ENCODE results near the gene BMP7.
"Not testable (repeated sequence)": the region's sequence is repeated elsewhere in the genome, so short reads cannot be mapped to it uniquely, and the experiment has no call there.

Gene BMP7

DNA sequence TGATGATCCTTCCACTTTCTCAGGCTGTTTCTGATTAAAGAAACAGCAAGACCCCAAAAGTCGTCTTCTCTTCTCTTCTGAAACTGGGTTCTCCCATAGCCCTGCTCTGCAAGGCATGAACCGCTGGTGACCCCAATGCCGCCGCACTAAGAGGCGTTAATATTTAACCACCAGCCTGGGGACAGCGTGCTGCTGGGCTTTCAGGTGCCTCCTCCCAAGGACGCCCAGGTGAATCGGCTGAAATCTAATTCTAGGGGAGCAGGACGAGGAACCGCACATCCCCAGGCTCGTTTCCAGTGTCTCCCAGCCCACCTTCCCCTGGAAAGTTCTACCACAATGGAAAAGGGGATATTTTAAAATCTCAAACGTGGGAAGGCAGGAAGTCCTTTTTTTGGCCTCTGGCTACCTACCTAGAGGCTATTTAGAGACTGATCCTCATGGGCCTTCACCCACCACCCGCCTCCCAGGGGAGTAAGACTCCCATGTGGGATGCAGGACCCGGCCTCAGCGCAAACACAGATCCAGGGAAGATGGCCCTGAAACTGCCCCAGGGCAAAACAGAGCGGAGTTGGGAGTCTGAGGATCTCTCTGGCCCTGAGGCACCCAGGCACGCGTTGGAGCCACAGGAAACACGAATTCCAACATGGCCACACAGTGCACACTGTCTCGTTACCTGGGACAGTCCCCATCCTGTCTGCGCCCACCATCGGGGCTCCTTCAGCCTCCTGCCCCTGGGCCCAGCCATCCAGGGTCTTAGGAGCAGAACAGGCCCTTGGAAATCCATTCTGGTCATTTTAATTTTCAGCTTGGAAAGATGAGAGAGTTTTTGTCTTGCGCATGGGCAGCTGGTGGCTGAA lies 56.2 kb downstream of the BMP7 start:
- no peak for DNase-seq (ENCODE audit: low read depth)

DNA sequence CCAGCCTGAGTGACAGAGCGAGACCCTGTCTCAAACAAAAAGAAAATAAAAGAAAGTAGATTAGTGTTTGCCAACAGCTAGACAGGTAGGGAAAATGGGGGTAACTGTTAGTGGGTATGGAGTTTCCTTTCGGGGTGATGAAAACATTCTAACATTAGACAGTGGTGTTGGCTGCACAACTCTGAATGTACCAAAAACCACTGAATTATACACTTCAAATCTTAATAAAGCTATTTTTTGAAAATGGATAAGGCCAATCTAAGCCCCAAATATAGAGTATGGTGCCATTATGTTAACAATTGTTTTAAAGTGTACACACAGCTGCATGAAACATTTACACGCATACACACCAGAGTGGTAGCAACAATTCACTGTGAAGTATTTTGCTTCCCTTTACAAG lies 57.0 kb downstream of the BMP7 start:
- no peak for DNase-seq (ENCODE audit: low read depth)

DNA sequence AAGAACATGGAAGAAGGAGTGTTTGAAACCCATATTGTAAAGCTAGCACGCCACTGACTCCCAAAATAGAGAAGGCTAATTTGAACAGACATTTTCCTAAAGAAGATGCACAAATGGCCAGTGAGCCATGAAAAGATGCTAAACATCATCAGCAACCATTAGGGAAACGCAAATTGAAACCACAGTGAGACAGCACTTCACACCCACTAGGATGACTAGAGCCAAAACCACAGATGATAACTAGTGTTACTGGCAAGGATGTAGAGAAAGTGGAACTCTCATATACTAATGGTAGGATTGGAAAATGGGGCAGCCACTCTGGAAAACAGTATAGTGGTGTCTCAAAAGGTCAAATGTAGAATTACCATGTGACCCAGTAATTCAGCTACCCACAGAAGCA lies 58.2 kb downstream of the BMP7 start:
- DNase-seq (ENCODE audit: low read depth), result no peak

DNA sequence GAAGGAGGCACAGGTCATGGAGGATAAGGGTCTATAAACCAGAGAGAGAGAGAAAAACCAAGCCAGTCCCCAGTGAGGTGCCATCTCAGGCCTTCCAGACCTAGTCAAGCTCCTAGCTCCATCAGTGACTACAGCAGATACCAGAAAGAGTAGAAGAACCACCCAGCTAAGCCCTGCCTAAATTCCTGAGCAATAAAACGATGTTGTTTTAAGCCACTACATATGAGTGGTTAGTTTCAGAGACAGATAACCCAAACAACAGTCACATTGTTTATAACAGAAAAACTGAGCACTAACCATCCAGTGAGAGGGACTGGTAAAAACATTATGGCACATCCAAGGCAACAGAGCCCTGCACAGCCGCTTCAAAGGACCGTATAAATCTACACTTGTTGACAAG lies 59.2 kb downstream of the BMP7 start:
- no peak for DNase-seq (ENCODE audit: low read depth)

DNA sequence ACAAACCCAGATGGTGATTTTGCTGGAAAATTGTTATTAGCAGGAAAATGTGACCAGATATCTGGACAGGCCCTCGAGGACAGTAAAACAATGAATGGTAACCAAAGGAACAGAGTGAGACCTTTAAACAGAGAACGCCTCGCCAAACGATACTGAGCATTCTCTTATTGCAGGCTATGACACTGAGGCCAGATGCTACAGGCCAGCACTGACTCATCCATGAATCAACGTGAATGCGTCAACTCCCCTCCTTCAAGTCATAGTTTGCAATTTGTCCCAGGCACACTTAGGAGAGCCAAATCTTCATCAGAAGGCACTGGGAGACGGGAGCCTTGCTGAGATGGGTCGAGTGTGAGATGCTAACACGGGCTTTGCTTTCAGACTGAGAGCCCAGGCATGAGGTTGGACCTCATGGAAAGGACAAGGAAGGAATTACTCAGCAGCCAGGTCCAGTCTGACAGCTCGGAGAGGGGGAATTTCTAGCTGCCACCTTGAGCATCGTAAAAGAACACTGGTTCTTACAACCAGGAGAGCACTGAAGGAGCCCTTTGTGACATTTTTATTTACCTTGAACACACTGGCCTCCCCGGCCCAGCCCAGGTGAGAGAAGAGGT lies 60.7 kb downstream of the BMP7 start:
- no peak for DNase-seq (ENCODE audit: low read depth)

DNA sequence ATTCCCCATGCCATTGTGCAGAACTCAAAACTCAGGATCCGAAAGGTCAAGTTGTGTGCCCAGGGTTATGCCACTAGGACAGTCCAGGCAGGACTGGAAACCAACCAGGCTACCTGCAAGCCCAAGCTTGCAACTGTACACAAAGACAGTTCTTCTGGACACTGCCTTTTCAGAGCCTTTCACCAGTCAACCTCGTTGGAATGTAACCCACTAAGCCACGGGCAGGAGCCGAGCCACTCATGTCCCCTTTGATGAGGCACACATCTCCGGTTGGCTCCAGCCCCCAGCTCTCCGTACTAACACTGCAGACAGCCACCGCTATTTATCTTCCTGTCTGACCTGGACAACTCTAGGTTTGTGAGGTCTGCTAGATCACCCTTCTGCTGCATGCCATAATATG lies 62.5 kb downstream of the BMP7 start:
- DNase-seq (ENCODE audit: low read depth), result no peak

DNA sequence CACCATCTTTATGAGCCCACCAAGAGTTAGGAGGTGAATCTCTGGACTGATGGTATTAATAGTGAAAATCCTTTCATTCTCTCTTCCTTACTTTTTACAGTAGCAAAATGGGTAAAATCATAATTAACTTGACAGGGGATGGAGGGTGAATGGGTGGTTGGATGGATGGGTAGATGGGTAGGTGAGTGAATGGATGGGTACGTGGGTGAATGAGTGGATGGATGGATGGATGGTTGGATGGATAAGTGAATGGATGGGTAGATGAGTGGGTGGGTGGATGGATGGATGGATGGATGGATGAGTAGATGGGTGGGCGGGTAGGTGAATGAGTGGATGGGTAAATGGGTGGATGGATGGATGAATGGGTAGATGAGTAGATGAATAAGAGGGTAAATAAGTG lies 63.2 kb downstream of the BMP7 start:
- DNase-seq (ENCODE audit: low read depth), result no peak

DNA sequence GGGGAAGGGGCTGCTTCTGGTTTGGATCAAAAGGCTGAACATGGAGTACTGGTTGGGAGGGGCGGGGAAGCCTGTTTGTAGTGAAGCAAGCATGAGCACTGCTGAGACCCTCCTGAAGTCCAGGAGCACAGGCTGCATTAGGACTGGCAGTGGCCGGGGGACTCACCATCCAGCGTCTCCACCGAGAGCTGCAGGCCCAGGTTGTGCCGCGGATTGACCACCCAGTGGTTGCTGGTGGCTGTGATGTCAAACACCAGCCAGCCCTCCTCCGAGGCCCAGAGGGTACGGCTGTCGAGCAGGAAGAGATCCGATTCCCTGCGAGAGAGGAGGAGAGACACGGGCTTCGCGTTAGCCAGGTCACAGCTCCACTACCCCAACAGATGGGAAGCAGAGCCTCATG lies 64.1 kb downstream of the BMP7 start:
- no peak for DNase-seq (ENCODE audit: low read depth)

DNA sequence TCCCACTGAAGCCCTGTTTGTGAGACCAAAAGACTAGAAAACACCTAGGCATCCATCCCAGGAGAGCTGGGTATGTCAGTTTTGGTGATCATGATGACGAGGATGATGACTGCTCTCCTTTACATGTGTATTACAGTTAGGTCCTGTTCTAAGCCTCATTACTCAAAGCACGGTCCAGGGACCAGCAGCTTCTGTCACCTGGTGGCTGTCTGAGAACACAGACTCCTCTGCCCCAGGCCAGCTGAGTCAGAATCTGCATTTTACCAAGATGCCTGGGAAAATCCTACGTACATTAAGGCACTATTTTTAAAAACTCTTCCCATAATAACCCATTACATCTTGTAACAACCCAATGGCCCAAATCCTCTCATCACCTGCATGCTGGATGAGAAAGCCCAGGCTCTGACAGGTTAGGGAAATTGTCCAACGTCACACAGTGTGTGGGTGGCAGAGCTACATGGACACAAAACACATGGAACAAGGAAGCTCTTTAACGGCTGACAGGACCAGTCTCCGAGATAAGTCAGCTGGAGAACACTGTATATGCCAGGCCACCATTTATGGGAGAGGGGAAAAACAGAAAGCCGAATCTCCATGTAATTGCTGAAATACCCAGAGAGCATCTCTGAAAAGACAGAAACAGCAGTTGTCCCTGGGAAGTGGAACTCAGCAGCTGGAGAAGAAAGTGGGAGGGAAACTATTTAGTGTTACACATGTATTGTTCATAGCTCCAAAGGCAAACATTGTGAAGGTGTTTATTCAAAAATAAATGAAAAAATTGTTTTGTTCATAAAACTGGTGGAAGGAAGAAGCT lies 65.4 kb downstream of the BMP7 start:
- DNase-seq (ENCODE audit: low read depth), result no peak

DNA sequence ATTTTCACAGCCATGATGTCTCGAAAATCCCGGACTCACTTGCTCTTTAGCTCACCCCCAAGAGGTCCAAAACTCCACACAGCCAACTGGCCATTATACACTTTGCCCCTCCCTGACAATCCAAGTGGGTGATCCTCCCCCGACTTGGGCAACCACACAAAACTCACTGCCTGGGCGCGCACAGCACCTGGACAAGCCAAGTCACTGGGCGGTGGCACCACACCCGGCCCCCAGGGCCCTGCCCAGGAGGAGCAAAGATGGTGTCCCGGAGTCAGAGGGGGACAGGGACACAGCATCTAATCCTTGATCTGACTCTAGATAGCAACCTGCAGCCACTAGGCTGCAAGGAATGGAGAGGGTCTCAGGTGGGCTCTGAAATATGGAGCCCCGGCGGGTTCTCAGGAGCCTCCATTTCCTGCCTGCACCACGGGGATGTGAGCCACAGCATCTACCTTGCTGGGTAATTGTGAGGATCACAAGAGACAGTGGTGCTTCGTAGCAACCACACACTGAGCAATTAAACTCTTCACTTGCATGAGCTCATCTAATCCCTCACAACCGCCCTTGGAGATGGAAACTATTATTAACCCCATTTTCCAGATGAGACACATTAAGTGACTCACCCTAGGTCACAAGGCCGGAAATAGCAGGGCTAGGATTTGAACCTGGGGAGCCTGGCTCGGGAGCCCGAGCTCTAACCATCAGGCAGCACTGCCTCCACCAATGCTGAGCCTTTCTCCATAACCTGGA lies 66.6 kb downstream of the BMP7 start:
- DNase-seq (ENCODE audit: low read depth), result no peak

DNA sequence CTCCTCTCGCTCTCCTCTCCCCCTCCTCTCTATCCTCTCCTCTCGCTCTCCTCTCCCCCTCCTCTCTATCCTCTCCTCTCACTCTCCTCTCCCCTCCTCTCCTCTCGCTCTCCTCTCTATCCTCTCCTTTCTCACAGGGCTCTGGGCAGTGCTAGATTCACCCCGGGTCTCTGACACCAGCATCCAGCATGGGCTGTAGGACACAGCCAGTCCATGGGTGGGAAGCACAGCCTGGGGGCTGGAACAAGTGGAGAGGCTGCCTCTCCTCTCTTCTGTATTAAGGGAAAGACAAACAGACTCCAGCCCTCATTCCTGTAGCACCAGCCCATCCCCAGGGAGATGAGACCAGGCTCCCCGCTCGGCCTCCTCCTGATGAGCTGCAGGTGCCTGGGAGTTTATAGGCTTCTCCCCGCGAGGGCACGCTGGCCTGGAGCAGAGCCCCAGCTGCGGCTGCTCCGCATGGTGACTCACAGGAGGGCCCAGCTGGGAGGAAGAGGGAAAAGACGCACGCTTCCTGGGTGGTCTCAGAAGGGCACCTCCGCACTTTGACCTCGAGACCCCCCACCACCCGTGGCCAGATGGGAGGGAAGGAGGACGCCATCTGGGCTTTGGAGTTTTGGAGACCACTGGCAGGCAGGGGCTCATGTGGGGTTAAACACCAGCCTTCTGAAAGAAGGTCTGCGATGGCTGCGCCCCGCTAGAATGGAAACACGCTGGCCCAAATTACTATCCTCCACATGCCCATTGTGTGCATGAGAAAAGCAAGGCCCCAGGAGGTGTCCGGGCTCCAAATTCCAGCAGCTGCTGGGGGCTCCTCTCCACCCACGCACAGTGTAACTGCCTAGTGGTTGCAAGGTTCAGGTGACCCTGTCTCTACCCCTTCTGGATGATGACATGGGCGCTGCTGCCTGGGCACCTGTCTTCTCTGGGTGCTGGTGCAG lies 68.0 kb downstream of the BMP7 start:
- no peak for DNase-seq (ENCODE audit: low read depth)

DNA sequence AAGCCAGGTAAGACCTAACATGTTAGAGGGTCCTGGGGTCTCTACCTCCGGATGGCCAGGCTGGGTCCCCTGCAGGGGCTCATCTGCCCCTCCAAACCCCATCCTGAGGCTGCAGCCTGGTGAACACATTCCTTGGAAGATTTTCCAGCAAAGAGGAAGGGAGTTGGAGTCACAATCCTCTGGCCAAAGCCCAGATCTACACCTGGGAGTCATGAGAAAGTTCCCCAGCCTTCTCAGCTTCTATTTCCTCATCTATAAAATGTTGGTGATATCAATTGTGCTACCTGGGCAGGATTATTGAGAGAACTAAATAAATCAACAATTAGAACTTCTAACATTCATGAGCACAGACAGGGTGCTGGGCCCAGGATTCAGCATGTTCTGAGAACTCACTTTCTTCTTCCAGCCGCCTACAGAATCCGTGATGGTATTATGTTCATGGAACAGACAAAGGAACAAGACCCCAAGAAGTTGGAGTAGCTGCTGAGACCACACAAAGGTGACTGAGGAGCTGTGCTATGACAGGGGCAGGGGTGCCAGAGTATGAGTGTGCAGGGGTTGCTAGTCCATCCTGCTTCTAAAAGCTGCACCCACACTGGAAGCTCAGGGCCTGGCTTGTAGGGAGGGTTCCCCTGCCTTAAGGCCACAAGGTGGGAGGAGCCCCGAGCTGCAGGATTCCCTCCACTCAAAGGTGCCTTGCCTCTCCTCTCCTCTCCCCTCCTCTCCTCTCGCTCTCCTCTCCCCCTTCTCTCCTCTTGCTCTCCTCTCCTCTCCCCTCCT lies 68.9 kb downstream of the BMP7 start:
- no peak for DNase-seq (ENCODE audit: low read depth)

DNA sequence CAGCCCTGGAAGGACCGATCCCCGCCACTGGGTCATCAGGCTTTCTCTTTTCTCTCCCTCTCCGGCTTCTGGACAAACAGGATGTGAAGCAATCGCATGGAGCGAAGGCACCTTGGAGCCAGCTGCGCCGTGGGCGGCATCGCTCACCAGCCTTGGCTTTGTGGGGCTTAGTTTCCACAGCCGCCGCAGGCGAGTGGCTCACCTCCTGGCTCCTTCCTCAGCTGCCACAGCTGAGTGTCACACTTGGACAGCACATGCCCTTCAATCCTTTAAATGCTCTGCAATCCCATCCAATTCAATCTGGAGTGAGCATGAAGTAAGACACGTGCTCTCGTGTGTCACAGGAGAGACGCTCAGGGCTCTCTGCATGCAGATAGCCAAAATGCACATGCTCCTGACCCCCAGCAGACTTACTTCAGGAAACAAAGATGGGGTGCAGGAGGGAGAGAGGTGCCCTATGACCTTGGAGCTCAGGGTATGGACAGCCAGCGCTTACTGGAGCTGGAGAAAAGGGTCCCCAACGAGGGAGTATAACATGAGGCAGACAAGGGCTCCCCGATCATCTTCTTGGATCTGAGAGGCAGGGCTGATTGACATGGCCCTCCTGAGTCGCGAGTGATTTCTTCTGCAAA lies 70.9 kb downstream of the BMP7 start:
- DNase-seq (ENCODE audit: low read depth), result no peak

DNA sequence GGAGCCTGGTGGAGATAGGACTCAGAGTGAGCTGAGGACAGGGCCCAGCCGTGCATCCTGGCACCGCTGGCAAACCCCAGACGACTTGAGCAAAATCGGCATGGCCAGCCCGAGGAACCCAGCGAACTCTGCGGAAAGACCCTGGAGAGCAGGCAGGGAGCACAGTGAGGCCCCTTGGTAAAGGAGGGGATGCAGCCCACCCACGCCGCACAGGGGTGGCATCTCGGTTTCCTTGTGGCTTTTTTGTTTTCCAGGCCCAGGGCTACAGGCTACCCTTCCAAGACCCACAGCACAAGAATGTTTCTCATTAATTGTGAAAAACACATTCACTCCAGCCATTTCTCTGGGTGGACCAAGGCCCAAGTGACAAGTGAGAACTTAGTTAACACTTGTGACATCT lies 71.4 kb downstream of the BMP7 start:
- no peak for DNase-seq (ENCODE audit: low read depth)

DNA sequence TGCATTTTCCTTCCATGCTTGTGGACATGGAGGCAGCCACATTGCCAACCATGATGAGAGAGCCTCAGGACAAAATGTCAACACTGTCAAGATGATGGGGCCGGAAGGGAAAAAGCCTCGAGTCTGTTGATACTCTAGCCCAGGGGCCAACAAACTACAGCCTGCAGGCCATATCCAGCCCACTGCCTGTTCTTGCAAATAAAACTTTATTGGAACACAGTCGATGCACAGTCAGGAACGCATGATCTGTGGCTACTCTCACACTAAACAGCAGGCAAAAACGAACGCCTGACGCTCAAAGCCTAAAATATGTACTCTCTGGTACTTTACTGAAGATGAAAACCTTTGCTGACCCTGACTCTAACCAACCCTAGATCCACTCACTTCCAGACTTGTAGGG lies 72.3 kb downstream of the BMP7 start:
- no peak for DNase-seq (ENCODE audit: low read depth)

DNA sequence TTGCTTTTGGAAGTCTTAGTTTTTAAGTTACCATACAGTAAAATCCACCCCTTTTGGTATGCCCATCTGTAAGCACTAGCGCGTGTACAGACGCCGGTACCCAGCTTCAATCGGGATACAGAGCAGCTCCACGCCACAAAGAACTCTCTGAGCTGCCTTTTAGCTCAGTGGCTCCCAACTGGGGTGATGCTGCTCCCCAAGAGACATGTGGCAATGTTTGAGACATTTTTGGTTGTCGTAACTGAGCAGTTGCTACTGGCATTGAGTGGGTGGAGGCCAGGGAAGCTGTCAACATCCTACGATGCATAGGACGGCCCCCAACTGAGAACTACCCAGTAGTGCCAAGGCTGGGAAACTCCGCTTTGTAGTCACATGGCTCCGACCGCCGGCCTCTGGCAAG lies 73.3 kb downstream of the BMP7 start:
- no peak for DNase-seq (ENCODE audit: low read depth)

DNA sequence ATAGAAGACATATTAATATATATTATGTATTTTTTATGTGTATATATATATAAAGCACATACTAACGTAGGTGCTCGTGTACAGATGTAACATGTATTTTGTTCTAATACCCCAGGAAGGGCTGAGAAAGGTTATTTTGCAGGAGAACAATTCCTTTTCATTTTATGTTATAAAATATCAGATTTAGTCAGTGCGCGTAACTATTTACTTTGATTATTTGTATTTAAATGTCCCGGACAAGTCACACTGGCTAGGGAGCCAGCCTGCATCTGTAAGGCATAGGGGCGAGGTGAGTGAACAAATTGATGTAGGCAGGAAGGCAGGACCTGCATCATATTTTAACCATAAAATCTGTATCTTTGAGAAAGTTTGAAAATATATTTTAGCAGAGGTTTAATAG lies 74.1 kb downstream of the BMP7 start:
- no peak for DNase-seq (ENCODE audit: low read depth)

DNA sequence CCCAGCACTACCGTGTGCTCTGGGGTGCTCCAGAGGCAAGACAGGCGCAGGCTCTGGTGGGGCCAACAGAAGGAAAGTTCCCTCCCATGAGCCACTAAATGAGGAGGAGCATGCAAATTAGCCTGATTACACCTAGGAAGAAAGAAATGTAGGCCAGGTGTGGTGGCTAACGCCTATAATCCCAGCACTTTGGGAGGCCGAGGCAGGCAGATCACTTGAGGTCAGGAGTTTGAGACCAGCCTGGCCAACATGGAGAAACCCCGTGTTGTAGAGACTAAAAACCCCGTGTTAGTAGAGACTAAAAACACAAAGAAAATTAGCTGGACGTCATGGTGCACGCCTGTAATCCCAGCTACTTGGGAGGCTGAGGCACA lies 75.2 kb downstream of the BMP7 start:
- not testable (repeated sequence) for DNase-seq (ENCODE audit: low read depth)

DNA sequence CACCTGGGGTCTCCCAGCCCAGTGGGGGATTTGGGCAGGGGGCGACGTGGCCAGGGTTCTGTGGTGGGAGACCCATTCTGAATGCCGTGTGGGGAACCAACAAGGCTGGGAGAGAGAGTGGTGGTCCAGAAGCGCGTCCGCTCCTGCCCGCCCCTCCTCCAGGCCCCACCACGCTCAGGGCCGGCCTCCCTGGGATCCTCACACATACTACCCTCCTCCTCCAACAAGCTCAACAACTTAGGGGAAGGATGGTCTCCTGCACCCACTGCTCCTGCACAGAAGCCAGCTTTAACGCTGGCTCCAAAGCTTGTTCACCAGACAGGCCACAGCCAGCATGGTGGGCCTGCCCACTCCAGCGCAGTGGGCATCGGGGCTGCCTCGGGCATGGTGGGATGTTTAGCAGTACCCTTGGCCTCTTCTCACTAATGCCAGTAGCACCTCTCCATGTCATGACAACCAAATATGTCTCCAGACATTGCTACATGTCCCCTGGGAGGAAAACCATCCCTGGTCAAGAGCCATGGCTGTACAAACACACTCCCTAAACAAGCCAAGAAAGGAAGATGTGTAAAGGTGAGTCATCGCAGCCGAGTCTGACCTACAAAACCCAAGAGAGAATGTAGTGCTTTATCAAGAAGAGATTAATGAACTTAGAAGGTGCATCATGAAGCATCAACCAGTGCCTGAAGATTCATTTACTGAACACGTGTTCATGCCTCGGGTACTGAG lies 75.7 kb downstream of the BMP7 start:
- no peak for DNase-seq (ENCODE audit: low read depth)
